PFSK-1 (cell line): Measurements from ENCODE around the gene PKM.

Experiments
- FOXP2 ChIP-seq: optimal IDR thresholded peaks from 2 replicates; pipeline ENCODE3; 2011; ENCODE audit warnings: borderline replicate concordance, control low read depth, inconsistent platforms; ENCODE audit not compliant: insufficient read depth; ENCODE audit errors: extremely low read length, extremely low read depth
- POLR2AphosphoS5 ChIP-seq: IDR thresholded peaks from 2 replicates; pipeline ENCODE4 v1.6.1; 2012; ENCODE audit warnings: low read depth, mild to moderate bottlenecking, control low read depth, low read length, moderate library complexity
- REST ChIP-seq, 2 experiments: IDR thresholded peaks; 2 replicates each; pipeline versions ENCODE4 v1.6.1 to v1.8.0; 2011 to 2012; ENCODE audit warnings: low read depth in 2 of 2, low read length in 2 of 2, control low read depth in 1 of 2, inconsistent platforms in 1 of 2, mild to moderate bottlenecking in 1 of 2, moderate library complexity in 1 of 2; ENCODE audit not compliant: insufficient read depth in 1 of 2
- SIN3A ChIP-seq: IDR thresholded peaks from 2 replicates; pipeline ENCODE4 v1.6.1; 2012; ENCODE audit warnings: mild to moderate bottlenecking, low read length, moderate library complexity, borderline replicate concordance; ENCODE audit not compliant: insufficient read depth
- TAF1 ChIP-seq: IDR thresholded peaks from 2 replicates; pipeline ENCODE4 v1.6.1; 2012; ENCODE audit warnings: low read length, control low read depth, borderline replicate concordance; ENCODE audit not compliant: insufficient read depth

Gene PKM

GRCh38 chr15:72230197-72231065, 559 bp downstream of the PKM start:
- TF ChIP-seq SIN3A (peak; percentile 69; the same call in 1 of the 2 replicates), REST (IDR thresholded peaks at IDR 0.05; ENCODE audit: insufficient read depth in 1 of 2, low read depth in 2 of 2, low read length in 2 of 2) (no peak), POLR2AphosphoS5 (no peak; the same call in 1 of the 2 replicates), FOXP2 (peak; percentile 91), TAF1 (peak; percentile 72; the same call in 1 of the 2 replicates)

DNA sequence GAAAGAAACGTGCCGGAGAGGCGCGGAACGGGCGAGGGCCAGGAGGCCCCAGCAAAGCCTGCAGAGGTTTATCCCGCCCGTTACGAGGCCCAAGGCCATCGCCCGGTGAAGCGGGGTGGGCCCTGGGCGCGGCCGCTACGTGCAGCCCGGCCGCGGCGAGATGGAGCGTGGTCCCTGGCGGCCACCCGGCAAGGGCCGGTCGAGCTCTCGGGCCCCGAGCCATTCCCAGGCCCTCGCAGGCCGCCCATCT, 1.1 kb downstream of the PKM start:
- TF ChIP-seq TAF1: no peak
- TF ChIP-seq REST (IDR thresholded peaks at IDR 0.05; ENCODE audit: insufficient read depth in 1 of 2, low read depth in 2 of 2, low read length in 2 of 2): no peak
- no peak for TF ChIP-seq POLR2AphosphoS5
- no peak for TF ChIP-seq SIN3A
- no peak for TF ChIP-seq FOXP2

DNA sequence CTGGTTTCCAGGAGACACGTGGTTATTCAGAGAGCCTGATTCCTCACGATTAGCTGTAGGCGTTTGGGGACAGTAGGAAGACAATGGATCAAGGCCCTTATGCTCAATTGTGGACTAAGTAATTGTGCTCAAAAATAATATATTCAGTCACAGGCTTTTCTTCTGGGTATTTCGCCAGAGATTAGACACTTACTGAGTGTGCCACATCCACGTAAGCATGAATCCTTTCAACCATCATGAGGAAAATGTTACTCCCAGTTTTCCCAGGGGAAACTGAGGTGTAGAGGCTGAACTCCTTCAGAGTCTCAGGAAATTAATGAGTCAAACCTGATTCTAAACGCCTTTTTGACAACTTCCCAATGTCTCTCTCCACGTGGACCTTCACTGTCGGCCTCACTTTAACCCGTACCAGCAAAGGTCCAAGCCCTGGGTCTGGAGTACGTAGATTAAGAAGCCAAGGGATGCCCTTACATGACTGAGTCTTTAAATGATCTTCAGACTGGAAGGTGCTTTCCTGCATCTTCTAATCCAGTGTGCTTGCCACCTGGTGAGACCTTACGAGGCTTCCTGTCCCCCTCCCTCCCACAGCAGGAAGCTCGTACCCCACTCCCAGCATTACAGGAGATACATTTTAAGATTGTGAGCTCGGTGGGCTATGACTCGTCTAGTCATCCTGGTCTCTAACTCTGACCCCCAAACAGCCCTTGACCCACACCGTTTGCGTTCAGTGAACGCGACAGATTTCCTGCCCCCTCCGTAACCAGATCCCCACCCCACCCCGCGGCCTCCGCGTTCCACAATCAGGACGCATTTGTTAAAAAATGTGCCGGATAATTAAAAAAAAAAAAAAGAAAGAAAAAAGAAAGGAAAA, 1.7 kb downstream of the PKM start:
- no peak for TF ChIP-seq POLR2AphosphoS5
- TF ChIP-seq SIN3A: no peak
- TF ChIP-seq FOXP2: no peak
- no peak for TF ChIP-seq REST (IDR thresholded peaks at IDR 0.05; ENCODE audit: insufficient read depth in 1 of 2, low read depth in 2 of 2, low read length in 2 of 2)
- TF ChIP-seq TAF1: no peak

GRCh38 chr15:72227720-72228119, 3.3 kb downstream of the PKM start:
- no peak for TF ChIP-seq TAF1
- TF ChIP-seq SIN3A: no peak
- TF ChIP-seq REST (IDR thresholded peaks at IDR 0.05; ENCODE audit: insufficient read depth in 1 of 2, low read depth in 2 of 2, low read length in 2 of 2): no peak
